ENCODE data around the gene ILKAP.

ILKAP gene

DNA sequence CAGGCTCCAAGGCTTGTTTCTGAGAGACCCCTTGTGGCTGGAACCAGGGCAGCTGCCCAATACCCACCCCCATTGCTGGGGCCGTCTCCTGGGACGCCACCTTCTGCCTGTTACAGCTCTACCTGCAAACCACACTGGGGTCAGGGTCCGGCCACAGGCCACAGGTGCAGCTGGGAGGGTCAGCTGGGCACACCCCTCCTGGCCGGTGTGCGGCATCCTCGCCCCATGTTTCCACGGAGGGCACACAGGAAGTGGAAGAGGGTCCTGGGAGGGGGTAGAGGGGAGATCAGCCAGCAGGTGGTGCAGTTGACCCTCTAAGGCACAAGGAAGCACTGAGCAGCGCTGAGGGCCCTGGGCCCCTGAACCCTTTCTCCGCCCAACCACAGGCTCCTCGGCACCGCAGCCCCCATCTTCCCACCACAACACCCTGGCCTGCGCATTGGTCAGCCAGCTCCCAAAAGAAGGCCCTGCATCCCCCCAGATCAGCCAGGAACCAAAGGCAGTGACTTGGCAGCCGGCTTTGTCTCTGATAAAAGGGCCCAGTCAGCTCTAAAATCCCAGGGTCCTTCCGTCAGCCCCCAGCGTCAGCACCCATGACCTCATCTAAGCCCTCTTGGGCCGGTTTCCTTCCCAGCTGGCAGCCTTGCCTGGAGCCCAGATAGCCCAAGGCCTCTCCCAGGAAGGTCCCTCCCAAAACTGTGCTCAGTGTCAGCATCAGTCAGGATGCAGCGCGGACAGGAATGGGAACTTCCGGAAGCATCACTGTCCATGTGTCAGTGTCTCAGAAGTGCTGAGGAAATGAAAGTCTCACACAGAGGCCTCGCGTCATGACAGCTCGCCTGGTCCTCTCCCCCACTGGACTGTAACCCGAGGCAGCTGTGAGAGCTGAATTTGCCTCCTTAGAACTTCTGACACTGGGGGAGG, 43.0 kb downstream of the ILKAP start:
- TF ChIP-seq POLR2AphosphoS5 (IDR thresholded peaks at IDR 0.05; ENCODE audit: low read depth, low read length): no peak
- TF ChIP-seq TAF1 (IDR thresholded peaks at IDR 0.05; ENCODE audit: borderline replicate concordance, low read depth, low read length): no peak
- TF ChIP-seq POLR2A (IDR thresholded peaks at IDR 0.05; ENCODE audit: low read depth, low read length): no peak
- DNase-seq (ENCODE audit: insufficient read length) (no peak), FAIRE-seq (no peak)

DNA sequence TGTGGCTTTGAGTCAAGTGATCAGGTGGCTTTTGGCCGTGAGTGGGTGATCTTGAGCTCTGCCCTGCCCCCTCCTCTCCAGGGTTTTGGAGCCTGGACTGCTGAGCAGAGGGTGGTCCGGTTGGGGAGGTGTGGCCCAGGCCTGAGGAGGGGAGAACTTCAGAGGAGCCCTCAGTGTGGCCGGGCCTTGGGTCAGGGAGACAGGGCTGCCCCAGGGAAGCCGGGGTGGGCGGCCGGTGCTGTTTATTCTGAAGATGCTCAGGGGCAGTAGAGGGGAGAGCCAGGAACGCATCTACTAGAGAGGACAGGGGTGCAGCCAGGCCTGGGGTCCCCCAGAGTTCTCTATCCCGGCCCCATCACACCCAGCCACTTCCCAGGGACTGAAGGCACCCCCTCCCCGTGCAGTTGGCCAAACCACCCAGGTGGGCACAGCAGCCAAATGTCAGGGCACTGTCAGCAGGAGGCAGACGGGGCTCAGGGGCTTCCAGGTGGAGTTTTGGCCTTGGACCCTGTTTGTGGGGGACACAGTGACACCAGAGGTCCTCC, 43.8 kb downstream of the ILKAP start:
- TF ChIP-seq TAF1 (IDR thresholded peaks at IDR 0.05; ENCODE audit: borderline replicate concordance, low read depth, low read length) (no peak), POLR2AphosphoS5 (IDR thresholded peaks at IDR 0.05; ENCODE audit: low read depth, low read length) (no peak), POLR2A (IDR thresholded peaks at IDR 0.05; ENCODE audit: low read depth, low read length) (no peak)
- FAIRE-seq (no peak), DNase-seq (ENCODE audit: insufficient read length) (no peak)

DNA sequence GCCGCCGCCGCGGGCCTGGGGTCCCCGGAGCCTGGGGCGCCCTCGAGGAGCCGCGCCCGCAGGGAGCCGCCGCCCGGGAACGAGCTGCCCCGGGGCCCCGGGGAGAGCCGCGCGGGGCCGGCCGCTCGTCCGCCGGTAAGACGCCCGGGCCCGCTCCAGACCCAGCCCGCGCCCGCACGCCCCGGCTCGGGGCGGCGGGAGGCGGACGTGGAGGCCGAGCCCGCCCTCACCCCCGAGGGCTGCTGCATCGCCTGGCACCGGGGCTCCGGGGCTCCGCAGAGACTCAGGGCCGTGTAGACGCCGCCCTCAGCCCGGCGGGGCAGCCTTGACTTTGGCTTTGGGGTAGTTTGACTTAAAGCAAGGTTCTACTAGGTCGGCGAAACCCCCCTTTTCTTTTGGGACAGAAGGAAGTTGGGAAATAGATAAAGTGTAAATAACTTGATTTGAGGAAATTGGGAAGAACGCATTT, 44.4 kb downstream of the ILKAP start:
- FAIRE-seq: no peak
- DNase-seq (ENCODE audit: insufficient read length): no peak
- TF ChIP-seq POLR2A (IDR thresholded peaks at IDR 0.05; ENCODE audit: low read depth, low read length) (no peak), POLR2AphosphoS5 (IDR thresholded peaks at IDR 0.05; ENCODE audit: low read depth, low read length) (no peak), TAF1 (IDR thresholded peaks at IDR 0.05; ENCODE audit: borderline replicate concordance, low read depth, low read length) (no peak)

DNA sequence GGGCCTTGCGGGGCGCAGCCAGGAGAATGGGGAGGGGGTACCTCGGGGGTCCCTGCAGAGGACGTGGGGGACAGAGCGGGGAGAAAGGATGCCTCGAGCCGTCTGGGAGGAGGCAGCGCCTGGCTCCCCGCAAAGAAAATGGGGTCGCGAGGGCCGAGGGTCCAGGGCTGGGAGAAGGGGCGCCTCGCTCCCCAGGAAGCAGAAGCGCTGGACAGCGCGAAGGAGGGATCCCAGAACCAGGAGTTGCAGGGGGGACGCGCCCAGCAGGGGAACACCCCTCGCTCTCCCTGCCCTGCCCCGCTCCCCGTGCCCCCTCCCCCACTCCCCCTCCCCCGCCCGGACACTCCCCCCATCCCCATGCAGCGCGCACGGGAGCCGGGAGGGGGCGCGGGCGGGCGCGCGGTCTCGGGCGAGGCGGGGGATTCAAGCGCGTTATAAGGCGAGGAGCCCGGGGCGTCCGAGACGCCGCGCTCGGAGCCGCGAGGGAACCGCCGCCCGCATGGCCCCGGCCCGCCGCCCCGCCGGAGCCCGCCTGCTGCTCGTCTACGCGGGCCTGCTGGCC, 44.9 kb downstream of the ILKAP start, which contains the start of gene ERFE:
Gene ERFE, plus strand, starts transcription at position 462 of the 562 bp plus-strand sequence. Its CDS starts 38 bp downstream, at position 500.
- DNase-seq (ENCODE audit: insufficient read length) (peak; percentile 67), FAIRE-seq (no peak)
- no peak for TF ChIP-seq POLR2AphosphoS5 (IDR thresholded peaks at IDR 0.05; ENCODE audit: low read depth, low read length)
- TF ChIP-seq POLR2A (IDR thresholded peaks at IDR 0.05; ENCODE audit: low read depth, low read length): no peak
- no peak for TF ChIP-seq TAF1 (IDR thresholded peaks at IDR 0.05; ENCODE audit: borderline replicate concordance, low read depth, low read length)

DNA sequence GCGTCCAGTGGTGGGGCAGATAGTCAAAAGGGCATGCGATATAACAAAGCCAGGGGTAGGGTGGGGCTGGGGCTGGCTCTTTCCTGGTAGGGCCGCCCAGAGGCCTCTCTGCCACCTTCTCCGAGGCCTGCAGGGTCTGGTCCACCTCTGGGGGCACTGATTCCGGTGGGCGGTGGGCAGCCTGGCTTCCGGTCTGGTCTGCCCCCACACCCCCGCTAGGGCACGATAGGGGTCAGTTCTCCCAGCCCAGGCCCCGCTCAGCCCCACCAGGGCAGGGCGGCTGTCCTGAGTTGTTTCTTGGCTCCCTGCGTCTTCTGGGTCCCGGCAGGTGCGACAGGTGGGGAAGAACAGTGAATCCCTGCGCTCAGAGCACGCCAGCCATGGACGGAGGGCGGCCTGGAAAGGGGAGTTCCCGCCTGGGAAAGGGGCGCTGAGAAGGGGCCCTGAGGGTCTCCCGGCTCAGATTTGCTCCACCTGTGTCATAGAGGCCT, 45.4 kb downstream of the ILKAP start:
- no peak for TF ChIP-seq POLR2AphosphoS5 (IDR thresholded peaks at IDR 0.05; ENCODE audit: low read depth, low read length)
- TF ChIP-seq POLR2A (IDR thresholded peaks at IDR 0.05; ENCODE audit: low read depth, low read length): no peak
- TF ChIP-seq TAF1 (IDR thresholded peaks at IDR 0.05; ENCODE audit: borderline replicate concordance, low read depth, low read length): no peak
- DNase-seq (ENCODE audit: insufficient read length) (no peak), FAIRE-seq (no peak)

DNA sequence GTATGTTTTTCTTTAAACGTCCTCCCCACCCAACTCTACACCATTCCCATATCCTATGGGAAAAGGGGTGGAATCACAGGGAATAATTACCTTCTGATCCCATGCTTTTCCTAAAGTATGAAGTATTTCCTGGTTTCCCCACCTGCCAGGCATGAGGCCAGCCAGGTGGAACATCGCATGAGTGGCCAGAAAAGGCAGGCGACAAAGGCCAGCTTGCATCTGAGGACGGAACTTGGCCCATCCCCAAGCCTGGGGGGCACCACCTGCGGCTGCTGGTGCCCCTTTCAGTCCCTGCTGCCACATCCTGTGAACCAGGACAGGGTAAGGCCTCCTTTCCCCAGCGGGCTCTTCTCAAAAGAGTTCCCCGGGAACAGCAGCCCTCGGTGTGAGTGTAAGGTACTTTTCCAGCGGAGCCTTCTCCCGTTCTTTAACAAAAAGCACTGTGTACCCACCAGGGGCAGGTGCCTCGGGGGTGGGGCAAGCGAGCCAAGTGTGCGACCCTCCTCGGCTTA, 45.9 kb downstream of the ILKAP start:
- FAIRE-seq (no peak), DNase-seq (ENCODE audit: insufficient read length) (no peak)
- no peak for TF ChIP-seq POLR2AphosphoS5 (IDR thresholded peaks at IDR 0.05; ENCODE audit: low read depth, low read length)
- no peak for TF ChIP-seq POLR2A (IDR thresholded peaks at IDR 0.05; ENCODE audit: low read depth, low read length)

DNA sequence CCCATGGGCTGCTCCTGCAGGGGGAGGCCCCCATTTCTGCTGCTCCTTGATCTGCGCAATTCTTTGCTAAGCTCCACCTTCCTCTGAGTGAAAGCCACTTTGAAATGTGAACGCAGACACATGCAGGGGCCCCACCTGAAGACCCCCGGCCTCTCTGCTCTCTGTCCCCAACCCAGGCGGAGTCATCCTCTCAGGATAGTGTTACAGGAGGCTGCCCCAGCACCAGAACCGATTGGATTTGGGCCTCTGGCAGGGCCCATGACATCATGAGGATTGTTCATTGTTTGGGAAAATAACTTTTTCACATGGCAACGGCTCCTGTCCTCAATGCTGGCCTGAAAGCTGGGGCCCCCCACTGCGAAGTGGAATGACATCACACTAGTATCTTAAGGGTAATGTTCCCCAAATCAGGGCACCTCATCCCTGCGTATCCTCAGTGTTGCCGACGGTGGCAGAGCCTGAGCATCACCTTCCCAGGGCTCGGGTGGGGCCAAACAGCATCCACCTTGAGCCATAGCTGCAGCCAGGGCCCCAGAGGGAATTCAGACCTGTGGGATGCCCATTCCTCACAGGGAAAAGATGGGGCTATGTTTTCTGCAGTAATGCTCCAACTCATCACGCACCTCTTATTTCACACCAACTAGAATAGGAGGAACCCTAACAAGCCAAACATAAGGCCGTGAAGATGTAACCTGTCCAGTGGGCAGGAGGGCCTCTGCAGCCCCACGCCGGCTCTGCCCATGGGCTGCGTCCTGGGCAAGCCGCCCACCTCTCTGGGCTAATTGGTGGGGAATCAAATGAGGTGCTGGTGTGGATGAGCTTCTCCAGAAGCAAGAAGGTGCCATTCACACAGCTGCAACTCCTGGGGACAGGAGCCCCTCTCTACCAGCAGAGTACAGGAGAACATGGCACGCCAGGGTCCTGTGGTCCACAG, 47.5 kb downstream of the ILKAP start:
- TF ChIP-seq POLR2A (IDR thresholded peaks at IDR 0.05; ENCODE audit: low read depth, low read length) (no peak), POLR2AphosphoS5 (IDR thresholded peaks at IDR 0.05; ENCODE audit: low read depth, low read length) (no peak), TAF1 (IDR thresholded peaks at IDR 0.05; ENCODE audit: borderline replicate concordance, low read depth, low read length) (no peak)
- FAIRE-seq (no peak), DNase-seq (ENCODE audit: insufficient read length) (no peak)

DNA sequence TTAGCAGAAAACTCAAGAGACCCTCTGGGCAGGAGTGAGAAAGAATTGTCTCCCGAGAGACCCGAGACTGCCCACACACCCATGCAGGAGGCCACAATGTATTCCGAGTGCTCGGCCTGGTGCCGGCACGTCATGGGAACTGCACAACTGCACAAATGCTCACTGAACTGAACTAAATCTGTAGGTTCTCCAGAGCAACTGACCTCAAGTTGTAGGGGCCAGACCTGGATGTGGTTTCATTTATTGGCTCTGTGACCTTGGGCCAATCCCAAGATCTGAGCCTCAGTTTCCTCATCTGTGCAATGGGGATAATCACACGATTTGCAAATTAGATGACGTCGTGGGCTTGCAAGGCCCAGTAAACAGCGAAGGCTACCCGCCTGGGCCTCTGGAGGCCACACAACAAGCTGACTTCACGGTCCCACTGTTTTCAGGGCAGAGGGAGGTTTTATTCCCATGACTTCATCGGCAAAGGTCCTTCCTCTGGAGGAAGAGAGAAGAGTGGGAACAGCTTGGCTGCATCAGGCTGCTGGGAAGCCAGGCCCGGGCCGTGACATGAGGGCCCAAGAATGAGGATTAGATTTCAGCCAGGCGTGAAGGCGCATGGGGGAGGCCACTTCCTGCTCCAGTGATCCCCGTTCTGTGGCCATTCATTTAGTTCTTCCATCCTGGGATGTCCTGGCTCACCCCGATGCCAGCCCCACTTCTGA, 48.3 kb downstream of the ILKAP start:
- no peak for TF ChIP-seq POLR2AphosphoS5 (IDR thresholded peaks at IDR 0.05; ENCODE audit: low read depth, low read length)
- TF ChIP-seq POLR2A (IDR thresholded peaks at IDR 0.05; ENCODE audit: low read depth, low read length): no peak
- TF ChIP-seq TAF1 (IDR thresholded peaks at IDR 0.05; ENCODE audit: borderline replicate concordance, low read depth, low read length): no peak
- DNase-seq (ENCODE audit: insufficient read length) (no peak), FAIRE-seq (no peak)

DNA sequence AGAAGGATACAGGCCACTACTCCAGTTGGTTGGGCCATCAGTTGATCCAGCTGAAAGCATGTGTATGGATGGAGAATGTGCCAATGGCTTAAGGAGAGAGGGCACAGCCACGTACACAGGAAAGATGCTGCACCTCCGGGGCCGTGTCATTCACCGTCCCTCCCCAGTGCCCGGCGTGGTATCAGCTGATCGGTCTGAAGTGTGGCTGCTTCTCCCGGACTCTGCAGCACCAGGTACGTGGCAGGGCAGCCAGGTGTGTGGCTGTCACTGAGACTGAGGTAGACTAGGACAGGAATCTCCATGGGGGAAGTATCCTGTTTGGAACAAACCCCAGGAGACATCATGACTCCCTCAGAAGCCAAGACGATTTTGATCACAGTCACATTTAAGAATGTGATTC, 48.9 kb downstream of the ILKAP start:
- DNase-seq (ENCODE audit: insufficient read length) (no peak), FAIRE-seq (no peak)
- TF ChIP-seq POLR2AphosphoS5 (IDR thresholded peaks at IDR 0.05; ENCODE audit: low read depth, low read length) (no peak), POLR2A (IDR thresholded peaks at IDR 0.05; ENCODE audit: low read depth, low read length) (no peak), TAF1 (IDR thresholded peaks at IDR 0.05; ENCODE audit: borderline replicate concordance, low read depth, low read length) (no peak)

Data from GM12892 (cell line).